Measurements from ENCODE around the gene HPCAL4. TPM values are rescaled to one million over a fixed set of nuclear protein-coding genes. Genes with fewer than 3 reads are reported as not detected.

Gene HPCAL4
- total and polyA plus RNA-seq, 9 of the 15 experiments (the other 6 are each of a cell fraction or from before 2014, with no cell fraction given): 0.01 to 0.04 (median 0.04) TPM; not detected in 4

DNA sequence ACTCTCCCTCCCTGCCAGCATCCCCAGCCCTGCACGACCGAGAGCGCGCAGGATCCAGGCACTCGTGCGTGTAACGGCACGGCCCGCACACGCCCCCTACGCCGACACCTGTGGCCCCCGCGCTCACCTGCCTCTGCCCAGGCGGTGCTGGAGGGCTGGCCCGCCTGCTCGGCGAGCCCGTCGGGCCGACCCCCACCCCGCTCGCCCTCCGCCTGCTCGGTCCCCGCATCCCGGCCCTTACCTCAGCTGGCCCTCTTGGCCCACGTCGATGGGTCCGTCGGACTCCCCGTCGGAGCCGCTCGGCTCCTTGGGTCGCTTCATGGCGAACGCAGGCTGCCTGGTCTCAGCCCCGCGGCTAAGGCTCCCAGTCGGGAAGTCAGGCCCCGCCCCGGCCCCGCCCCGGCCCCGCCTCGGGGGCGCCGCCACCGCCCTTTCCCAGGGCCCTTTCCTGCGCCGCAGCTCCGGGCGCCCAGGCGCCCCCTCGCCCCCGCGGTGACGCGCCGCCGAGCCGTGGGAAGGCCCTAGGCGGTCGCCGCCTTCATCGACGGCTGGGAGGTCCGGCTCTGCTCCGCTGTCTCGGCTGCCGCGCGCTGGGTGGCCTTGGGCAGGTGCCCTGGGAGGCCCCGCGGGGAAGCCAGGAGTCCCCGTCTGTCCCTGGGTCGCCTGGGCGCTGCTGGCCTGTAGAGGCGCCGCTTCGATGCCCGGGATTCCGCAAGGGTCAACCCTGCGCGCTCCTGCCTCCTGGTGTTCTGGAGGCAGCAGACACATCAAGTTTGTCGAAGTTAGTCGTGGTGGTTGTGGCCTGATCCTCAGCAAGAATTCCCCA lies 51.7 kb downstream of the HPCAL4 start, which contains the start of gene HEYL (continued):
- TF ChIP-seq, protein P1, sequence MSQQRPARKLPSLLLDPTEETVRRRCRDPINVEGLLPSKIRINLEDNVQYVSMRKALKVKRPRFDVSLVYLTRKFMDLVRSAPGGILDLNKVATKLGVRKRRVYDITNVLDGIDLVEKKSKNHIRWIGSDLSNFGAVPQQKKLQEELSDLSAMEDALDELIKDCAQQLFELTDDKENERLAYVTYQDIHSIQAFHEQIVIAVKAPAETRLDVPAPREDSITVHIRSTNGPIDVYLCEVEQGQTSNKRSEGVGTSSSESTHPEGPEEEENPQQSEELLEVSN (IDR thresholded peaks at IDR 0.05; ENCODE audit: borderline replicate concordance in 1 of 2, extremely low read depth in 1 of 2, insufficient read depth in 1 of 2, insufficient read length in 1 of 2, low read depth in 1 of 2, low read length in 1 of 2, poor library complexity in 1 of 2, severe bottlenecking in 1 of 2): peak in 1 of 2 experiments; percentile 52
- TF ChIP-seq FOS (IDR thresholded peaks at IDR 0.05; ENCODE audit: extremely low read depth, insufficient read length) (no peak), ATF1 (CRISPR knock-in tag; IDR thresholded peaks at IDR 0.05) (no peak), ATF1 (tag; IDR thresholded peaks at IDR 0.05) (peak; percentile 84), EHMT2 (IDR thresholded peaks at IDR 0.05) (no peak), KDM5B (IDR thresholded peaks at IDR 0.05; ENCODE audit: insufficient replicate concordance, low read depth, low read length) (peak; percentile 66), ZNF184 (CRISPR knock-in tag; IDR thresholded peaks at IDR 0.05) (no peak), NFIC (IDR thresholded peaks at IDR 0.05) (peak; percentile 82)
- TF ChIP-seq, protein P2, sequence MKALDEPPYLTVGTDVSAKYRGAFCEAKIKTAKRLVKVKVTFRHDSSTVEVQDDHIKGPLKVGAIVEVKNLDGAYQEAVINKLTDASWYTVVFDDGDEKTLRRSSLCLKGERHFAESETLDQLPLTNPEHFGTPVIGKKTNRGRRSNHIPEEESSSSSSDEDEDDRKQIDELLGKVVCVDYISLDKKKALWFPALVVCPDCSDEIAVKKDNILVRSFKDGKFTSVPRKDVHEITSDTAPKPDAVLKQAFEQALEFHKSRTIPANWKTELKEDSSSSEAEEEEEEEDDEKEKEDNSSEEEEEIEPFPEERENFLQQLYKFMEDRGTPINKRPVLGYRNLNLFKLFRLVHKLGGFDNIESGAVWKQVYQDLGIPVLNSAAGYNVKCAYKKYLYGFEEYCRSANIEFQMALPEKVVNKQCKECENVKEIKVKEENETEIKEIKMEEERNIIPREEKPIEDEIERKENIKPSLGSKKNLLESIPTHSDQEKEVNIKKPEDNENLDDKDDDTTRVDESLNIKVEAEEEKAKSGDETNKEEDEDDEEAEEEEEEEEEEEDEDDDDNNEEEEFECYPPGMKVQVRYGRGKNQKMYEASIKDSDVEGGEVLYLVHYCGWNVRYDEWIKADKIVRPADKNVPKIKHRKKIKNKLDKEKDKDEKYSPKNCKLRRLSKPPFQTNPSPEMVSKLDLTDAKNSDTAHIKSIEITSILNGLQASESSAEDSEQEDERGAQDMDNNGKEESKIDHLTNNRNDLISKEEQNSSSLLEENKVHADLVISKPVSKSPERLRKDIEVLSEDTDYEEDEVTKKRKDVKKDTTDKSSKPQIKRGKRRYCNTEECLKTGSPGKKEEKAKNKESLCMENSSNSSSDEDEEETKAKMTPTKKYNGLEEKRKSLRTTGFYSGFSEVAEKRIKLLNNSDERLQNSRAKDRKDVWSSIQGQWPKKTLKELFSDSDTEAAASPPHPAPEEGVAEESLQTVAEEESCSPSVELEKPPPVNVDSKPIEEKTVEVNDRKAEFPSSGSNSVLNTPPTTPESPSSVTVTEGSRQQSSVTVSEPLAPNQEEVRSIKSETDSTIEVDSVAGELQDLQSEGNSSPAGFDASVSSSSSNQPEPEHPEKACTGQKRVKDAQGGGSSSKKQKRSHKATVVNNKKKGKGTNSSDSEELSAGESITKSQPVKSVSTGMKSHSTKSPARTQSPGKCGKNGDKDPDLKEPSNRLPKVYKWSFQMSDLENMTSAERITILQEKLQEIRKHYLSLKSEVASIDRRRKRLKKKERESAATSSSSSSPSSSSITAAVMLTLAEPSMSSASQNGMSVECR (CRISPR knock-in tag; IDR thresholded peaks at IDR 0.05): 0 out of 2 replicates have a peak, but pooled peaks have one; percentile 38
- TF ChIP-seq, protein P3, sequence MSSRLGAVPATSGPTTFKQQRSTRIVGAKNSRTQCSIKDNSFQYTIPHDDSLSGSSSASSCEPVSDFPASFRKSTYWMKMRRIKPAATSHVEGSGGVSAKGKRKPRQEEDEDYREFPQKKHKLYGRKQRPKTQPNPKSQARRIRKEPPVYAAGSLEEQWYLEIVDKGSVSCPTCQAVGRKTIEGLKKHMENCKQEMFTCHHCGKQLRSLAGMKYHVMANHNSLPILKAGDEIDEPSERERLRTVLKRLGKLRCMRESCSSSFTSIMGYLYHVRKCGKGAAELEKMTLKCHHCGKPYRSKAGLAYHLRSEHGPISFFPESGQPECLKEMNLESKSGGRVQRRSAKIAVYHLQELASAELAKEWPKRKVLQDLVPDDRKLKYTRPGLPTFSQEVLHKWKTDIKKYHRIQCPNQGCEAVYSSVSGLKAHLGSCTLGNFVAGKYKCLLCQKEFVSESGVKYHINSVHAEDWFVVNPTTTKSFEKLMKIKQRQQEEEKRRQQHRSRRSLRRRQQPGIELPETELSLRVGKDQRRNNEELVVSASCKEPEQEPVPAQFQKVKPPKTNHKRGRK (tag; IDR thresholded peaks at IDR 0.05): no peak
